Brain microvascular endothelial cell (primary cell): ENCODE data around the gene ALOX15.

Source experiments
- DNase-seq: peaks from one replicate; pipeline ENCODE4 v3.0.0-alpha.2; 2020
- H3K27ac ChIP-seq: fragments of 250-450 bp; sonication (Bioruptor Pico); 2 replicates; pipeline ENCODE4 v1.5.1; 2020; ENCODE audit warnings: mild to moderate bottlenecking, moderate library complexity
- H3K27me3 ChIP-seq: fragments of 250-450 bp; sonication (Bioruptor Pico); replicated peaks from 2 replicates; pipeline ENCODE4 v1.5.1; 2020; ENCODE audit warnings: mild to moderate bottlenecking
- H3K36me3 ChIP-seq: fragments of 250-450 bp; sonication (Bioruptor Pico); replicated peaks from 2 replicates; pipeline ENCODE4 v1.5.1; 2020; ENCODE audit warnings: mild to moderate bottlenecking
- H3K4me3 ChIP-seq: 2 replicates; pipeline ENCODE4 v1.5.1; 2011; ENCODE audit warnings: low read depth, mild to moderate bottlenecking, control low read depth, low read length, moderate library complexity
- CTCF ChIP-seq: IDR thresholded peaks from 2 replicates; pipeline ENCODE4 v1.5.1; 2011; ENCODE audit warnings: low read depth, mild to moderate bottlenecking, moderate library complexity, low read length, control low read depth, inconsistent platforms; ENCODE audit errors: missing control alignments
- in situ Hi-C: cut with HindIII; loops from 2 replicates; pipeline ENCODE4 v1.10.0; 2017; ENCODE audit warnings: low sequenced_read_pairs, low pct_ligation_motif_present

ALOX15 gene

GRCh38 chr17:4667166-4667565 lies 25.7 kb upstream of the ALOX15 start:
- Histone ChIP-seq H3K4me3 (no peak overlapping the region), H3K36me3 (peaks cover 19% of the 10 kb centered on the region), H3K27ac (no peak overlapping the region), H3K27me3 (peaks cover 6% of the 10 kb centered on the region)
- in situ Hi-C loops: no loop called here
- no peak for TF ChIP-seq CTCF
- DNase-seq: no peak

- peaks cover 11% of the 10 kb centered on the region for H3K36me3 ChIP-seq
- DNase-seq: no peak
- no peak overlapping the region for H3K27ac ChIP-seq
- no peak for TF ChIP-seq CTCF
- no peak overlapping the region for H3K4me3 ChIP-seq
- H3K27me3 ChIP-seq: peaks cover 6% of the 10 kb centered on the region
- in situ Hi-C loops: no loop called here
These were observed 24.8 kb upstream of the ALOX15 start for GRCh38 chr17:4666296-4666695.

GRCh38 chr17:4665027-4665426 lies 23.5 kb upstream of the ALOX15 start:
- Histone ChIP-seq H3K27ac (no peak overlapping the region), H3K4me3 (no peak overlapping the region), H3K36me3 (no peaks in the 10 kb centered on the region), H3K27me3 (peaks cover 6% of the 10 kb centered on the region)
- TF ChIP-seq CTCF: no peak
- in situ Hi-C loops: no loop called here
- DNase-seq: no peak

- H3K4me3 ChIP-seq: no peak overlapping the region
- no peaks in the 10 kb centered on the region for H3K36me3 ChIP-seq
- DNase-seq: no peak
- no peak for TF ChIP-seq CTCF
- in situ Hi-C loops: no loop called here
- no peak overlapping the region for H3K27ac ChIP-seq
- peaks cover 6% of the 10 kb centered on the region for H3K27me3 ChIP-seq
These were observed 22.8 kb upstream of the ALOX15 start for GRCh38 chr17:4664230-4664629.

- peaks cover 6% of the 10 kb centered on the region for H3K27me3 ChIP-seq
- TF ChIP-seq CTCF: no peak
- in situ Hi-C loops: no loop called here
These were observed 22.2 kb upstream of the ALOX15 start for GRCh38 chr17:4663711-4664110.

GRCh38 chr17:4658478-4659305 lies 17.2 kb upstream of the ALOX15 start:
- Histone ChIP-seq H3K36me3 (no peaks in the 10 kb centered on the region), H3K27ac (peak overlapping the region; percentile 69), H3K4me3 (no peak overlapping the region), H3K27me3 (peaks cover 2% of the 10 kb centered on the region)
- in situ Hi-C loops: no loop called here
- DNase-seq: peak; percentile 93
- TF ChIP-seq CTCF: no peak

More at GRCh38 chr17:4663711-4664110, 22.2 kb upstream of the ALOX15 start:
- Histone ChIP-seq H3K4me3 (no peak overlapping the region), H3K36me3 (no peaks in the 10 kb centered on the region), H3K27ac (no peak overlapping the region)
- no peak for DNase-seq
